ENCODE data around the gene JMJD1C.
"Not testable (repeated sequence)": the region's sequence is repeated elsewhere in the genome, so short reads cannot be mapped to it uniquely, and the experiment has no call there.

Gene JMJD1C, protein sequence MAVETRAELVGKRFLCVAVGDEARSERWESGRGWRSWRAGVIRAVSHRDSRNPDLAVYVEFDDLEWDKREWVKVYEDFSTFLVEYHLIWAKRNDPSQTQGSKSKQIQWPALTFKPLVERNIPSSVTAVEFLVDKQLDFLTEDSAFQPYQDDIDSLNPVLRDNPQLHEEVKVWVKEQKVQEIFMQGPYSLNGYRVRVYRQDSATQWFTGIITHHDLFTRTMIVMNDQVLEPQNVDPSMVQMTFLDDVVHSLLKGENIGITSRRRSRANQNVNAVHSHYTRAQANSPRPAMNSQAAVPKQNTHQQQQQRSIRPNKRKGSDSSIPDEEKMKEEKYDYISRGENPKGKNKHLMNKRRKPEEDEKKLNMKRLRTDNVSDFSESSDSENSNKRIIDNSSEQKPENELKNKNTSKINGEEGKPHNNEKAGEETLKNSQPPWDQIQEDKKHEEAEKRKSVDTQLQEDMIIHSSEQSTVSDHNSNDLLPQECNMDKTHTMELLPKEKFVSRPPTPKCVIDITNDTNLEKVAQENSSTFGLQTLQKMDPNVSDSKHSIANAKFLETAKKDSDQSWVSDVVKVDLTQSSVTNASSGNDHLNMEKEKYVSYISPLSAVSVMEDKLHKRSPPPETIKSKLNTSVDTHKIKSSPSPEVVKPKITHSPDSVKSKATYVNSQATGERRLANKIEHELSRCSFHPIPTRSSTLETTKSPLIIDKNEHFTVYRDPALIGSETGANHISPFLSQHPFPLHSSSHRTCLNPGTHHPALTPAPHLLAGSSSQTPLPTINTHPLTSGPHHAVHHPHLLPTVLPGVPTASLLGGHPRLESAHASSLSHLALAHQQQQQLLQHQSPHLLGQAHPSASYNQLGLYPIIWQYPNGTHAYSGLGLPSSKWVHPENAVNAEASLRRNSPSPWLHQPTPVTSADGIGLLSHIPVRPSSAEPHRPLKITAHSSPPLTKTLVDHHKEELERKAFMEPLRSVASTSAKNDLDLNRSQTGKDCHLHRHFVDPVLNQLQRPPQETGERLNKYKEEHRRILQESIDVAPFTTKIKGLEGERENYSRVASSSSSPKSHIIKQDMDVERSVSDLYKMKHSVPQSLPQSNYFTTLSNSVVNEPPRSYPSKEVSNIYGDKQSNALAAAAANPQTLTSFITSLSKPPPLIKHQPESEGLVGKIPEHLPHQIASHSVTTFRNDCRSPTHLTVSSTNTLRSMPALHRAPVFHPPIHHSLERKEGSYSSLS (N-terminal part only)

DNA sequence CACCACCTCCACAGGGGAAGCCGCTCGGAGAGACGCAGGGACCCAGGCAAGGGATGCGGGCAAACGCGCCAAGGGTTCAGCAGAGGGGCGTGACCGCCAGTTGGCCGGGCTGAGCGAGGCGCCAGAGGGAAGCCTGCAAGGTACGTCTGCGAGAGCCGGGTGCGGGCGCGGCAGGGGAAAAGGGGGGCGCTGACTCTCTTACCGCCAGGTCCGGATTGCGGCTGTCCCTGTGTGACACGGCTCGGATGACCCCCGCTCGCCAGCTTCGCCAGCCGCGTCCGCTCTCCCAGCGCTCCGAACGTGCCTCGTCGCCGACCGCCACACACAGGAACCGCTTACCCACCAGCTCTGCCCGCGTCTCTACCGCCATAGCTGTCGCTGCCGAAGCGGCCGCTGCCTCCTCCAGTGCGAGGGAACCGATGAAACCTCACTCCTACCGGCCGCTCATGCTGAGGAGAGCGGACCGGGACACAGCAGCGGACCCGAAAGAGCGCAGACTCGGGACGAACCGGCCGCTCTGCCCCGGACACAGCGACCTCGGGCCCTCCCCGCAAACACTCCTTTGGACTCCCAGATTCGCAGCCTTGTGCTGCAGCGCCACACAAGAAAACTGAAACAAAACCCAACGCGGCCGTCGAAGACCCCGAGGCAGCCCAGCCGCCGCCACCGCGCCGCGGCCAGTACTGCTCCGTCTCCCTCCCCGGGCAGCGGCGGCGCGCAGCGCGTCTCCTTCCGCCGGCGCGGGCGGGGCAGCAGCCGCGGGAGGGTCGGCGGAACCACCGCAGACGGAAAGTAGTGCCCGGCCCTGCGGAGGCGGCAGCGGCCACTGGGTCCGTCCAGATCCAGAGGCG is at the start of gene JMJD1C:
TSS of gene JMJD1C (minus strand) at position 685 of the 851 bp plus-strand sequence. CDS start at position 370, 315 bp downstream.
- DNase-seq = peak; percentile 62 to 72

DNA sequence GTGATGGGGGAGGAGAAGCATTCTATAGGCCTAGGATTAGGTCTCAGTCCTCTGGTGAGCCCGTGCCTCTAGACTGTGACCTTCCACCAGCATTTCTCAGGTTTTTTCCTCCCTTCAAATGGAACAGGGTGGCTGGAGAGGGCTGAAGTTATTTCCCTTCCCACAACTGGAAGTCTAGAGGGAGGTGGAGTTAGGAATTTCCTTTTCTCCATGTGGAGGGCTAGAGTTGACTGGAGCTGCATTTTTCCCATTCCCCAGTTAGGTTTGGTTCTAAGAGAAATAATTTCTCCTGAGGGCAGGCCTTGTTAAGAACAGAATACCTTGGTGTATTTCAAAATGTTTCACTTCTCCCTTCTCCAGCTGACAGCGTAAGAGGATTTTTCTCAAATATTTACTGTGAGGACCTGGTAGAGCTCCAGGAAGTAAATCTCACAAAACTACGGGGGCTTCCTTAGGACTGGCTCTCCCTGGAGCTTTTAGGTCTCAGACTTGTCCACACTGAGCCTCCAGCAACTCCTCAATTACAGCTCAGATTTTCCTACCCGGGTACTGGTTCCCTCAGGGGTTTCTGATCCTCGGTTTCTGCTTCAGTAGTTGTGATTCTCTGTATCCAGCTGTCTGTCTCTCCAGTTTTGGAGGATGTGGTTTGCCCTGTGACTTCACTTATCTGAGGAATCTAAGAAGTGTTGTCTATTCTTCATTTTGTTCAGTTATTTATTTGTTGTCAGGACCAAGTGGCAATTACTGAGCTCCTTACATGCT is 49.4 kb upstream of the JMJD1C start:
- DNase-seq = peak in 1 of 2 donors; percentile 6

DNA sequence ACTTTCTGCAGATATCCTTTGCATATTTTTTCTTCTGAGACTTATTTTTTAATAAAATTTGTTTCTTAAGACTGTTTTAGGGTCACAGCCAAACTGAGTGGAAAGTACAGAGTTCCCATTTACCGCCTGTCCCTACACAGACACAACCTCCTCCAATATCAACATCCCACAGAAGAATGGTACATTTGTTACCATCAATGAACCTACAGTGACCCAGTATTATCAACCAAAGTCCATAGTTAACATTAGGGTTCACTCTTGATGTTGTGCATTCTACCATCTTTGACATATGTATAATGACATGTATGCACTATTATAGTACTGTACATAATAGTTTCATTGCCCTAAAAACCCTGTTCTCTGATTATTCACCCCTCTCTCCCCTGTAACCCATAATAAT is 40.8 kb upstream of the JMJD1C start:
- DNase-seq = no peak

DNA sequence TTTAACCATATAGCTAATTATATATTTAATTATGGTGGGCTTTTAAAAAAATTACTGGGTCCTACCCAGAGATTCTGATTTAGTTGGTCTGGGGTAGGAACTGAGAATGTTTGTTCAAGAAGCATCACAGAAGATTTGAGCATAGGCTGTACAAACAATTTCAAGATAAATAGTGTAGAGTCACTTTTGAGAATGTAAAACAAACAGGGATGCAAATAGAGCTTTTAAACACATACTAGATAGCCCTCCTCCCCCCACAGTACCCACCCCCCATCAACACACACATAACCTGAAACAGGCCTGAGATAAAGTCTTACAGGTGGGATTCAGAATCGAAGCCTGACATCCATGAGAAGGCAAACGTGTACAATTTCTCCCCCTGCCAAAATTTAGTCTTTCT is 39.8 kb upstream of the JMJD1C start:
- no peak for DNase-seq

DNA sequence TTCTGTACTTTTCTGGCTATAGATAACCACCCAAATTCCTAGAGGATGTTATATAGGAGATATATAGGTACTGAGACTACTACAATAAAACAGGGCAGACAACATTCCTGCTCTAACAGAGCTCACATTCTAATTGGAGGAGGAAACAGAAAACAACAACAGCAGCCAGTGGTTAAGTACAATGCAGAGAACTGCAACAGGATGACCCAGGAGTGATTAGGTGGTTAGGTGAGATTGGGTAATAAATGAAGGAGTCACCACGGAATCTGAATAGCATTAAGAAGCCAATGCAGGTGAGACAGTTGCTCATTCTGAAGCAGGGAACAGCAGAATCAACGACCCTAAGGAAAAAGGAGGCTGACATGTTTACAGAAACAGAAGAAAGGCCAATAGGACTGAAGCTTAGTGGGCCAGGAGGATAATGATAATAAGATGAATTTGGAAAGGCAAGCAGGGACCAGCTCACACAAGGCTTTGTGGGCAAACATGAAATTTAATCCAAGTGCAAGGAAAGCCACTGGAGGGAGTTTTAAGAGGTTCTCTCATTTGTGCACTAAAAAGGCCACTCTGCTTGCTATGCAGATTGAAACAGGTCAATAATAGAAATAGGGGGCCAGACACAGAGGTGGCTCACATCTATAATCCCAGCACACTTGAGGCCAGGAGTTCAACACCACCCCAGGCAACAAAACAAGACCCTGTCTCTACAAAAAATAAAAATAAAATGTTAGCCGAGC is 38.5 kb upstream of the JMJD1C start:
- DNase-seq = no peak

DNA sequence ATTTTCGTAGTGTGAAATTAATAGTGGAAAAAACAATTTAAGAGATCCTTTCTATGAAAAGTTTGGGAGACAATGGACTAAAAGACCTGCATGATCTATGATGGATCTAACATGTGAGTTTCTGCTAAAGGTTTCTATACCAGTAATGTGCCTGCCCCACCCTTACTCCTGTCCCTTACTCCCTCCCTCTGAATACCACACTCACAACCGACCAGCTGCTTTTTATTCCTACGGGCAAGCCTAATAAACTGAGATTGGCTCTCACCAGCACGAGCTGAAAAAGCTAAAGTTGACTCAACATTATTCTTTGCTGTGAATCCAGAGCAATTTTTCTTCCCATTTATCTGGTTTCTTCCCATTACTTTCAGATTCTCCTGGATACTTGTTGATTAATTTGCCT is 37.6 kb upstream of the JMJD1C start:
- DNase-seq = no peak

DNA sequence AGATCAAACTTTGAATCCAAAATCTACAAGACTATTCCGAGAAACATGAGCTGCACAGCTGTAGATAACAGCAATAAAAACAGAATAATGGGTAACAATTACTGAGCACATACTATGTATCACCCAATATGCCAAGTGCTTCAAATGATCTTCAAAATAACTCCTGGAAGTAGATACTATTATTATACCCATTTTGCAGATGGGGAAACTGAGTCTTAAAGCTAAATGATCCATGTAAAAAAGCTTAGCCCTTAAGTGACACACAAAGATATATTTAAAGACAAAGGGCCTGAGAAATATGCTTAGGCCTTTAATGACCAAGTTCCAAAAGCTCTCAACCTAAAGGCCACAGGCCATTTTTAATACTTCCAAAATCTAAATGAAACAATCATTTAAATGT is 37.1 kb upstream of the JMJD1C start:
- DNase-seq = no peak

DNA sequence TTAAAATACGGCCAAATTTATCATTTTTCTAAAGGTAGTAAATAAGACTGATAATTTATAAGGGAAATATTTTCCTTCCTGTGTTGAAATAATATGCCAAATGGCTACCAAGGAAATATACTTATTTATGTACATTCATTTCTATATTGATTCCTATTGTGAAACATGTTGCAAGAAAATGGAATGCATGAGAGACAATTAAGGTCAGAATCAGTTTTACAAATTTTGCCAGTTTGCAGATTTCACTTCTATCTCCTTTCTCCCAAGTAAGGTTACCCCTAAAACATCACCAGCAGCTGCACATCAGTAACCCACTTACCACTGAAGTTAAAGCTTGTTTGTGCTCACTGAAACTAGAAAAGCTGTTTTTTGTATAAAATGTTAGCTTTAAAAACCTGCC is 36.2 kb upstream of the JMJD1C start:
- no peak for DNase-seq

DNA sequence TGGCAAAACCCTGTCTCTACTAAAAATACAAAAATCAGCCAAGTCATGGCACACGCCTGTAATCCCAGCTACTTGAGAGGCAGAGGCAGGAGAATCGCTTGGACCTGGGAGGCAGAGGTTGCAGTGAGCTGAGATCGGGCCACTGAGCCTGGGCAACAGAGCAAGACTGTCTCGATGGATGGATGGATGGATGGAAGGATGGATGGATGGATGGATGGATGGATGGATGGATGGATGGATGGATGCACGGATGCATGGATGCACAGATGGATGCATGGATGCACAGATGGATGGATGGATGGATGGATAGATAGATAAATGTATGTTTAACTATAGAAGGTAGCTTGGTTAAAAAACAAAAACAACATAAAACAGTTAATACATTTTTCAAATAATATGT is 34.8 kb upstream of the JMJD1C start:
- DNase-seq = not testable (repeated sequence)

DNA sequence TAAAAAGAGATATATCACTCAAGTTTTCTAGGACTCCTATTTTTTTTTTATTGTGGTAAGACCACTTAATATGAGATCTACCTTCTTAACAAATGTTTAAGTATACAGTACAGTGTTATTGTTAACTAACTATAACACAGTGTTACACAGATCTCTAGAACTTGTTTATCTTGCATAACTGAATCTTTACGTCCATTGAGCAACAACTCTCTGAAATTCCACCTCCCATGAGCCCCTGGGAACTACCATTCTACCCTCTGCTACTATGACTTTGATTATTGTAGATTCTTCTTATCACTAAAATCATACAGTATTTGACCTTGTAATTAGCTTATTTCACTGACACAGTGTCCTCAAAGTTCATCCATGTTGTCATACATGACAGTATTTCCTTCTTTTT is 32.9 kb upstream of the JMJD1C start:
- DNase-seq = no peak

DNA sequence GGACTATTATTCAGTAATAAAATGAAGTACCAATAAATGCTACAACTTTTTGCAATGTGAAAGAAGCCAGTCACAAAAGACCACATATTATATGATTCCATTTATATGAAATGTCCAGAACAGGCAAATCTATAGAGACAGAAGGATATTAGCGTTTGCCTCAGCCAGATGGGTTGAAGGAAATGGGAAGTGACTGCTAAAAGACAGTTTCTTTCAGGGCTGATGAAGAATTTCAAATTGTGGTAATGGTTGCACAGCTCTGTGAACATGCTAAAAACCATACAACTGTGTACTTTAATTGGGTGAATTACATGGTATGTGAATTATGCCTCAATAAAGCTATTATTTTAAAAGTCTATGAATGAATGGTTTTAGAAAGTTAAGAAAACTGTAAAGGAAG is 31.5 kb upstream of the JMJD1C start:
- DNase-seq = no peak

DNA sequence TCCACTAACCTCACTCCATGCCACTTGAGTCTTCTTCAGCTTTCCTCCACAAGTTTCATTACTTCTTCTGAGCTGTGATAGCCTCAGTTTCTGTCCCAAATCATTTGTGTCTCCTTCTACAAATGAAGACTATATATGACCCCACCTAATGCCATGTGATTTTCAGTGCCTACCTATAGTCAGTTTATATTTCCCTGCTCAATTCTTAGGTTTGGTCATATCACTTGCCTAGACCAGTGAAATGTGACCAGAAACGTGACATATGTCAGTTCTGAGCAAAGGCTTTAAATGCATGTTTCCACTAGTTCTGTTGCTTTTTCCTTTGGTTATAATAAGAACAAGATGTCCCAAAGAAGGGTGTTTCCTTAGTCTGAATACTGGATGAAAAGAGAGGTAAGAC is 30.8 kb upstream of the JMJD1C start:
- DNase-seq = no peak

DNA sequence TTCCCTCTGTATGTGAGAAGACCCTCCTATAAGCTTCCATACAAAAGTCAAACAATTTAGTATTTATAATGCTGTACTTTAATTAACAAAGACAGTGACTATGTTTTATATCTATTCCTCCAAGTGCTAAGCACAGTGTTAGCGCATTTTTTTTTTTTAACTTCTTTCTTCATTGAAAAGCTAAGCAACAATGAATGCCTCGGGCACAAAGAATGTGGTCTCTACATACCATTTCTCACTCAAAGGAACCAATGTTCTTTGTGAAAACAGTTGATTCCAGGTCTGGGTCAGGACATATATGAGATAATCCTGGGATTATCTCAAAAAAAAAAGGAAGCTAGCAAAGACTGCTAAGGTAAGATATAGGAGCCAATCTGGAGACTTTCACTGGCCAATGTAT is 29.2 kb upstream of the JMJD1C start:
- no peak for DNase-seq

DNA sequence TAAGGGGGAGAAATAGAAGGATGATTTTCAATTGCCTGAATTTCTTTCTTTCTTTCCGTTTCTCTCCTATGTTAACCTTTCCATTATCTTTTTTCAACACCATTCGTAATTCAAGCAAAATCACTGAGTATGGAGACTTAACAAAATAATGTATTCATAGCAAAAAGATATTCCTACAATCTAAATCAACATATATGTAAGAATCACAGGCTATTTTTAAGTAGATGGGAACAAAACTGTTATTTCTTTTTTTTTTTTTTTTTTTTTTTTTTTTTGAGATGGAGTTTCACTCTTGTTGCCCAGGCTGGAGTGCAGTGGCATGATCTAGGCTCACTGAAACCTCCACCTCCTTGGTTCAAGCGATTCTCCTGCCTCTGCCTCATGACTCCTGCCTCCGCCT is 27.2 kb upstream of the JMJD1C start:
- no peak for DNase-seq

DNA sequence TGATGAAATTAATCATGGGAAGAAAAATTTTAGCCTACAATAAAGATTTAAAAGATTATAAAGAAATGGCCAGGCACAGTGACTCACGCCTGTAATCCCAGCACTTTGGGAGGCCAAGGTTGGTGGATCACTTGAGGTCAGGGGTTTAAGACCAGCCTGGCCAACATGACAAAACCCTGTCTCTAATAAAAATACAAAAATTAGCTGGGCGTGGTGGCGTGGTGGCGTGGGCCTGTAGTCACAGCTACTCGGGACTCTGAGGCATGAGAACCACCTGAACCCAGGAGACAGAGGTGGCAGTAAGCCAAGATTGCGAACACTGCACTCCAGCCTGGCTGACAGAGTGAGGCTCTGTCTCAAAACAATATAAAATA is 26.5 kb upstream of the JMJD1C start:
- not testable (repeated sequence) for DNase-seq

DNA sequence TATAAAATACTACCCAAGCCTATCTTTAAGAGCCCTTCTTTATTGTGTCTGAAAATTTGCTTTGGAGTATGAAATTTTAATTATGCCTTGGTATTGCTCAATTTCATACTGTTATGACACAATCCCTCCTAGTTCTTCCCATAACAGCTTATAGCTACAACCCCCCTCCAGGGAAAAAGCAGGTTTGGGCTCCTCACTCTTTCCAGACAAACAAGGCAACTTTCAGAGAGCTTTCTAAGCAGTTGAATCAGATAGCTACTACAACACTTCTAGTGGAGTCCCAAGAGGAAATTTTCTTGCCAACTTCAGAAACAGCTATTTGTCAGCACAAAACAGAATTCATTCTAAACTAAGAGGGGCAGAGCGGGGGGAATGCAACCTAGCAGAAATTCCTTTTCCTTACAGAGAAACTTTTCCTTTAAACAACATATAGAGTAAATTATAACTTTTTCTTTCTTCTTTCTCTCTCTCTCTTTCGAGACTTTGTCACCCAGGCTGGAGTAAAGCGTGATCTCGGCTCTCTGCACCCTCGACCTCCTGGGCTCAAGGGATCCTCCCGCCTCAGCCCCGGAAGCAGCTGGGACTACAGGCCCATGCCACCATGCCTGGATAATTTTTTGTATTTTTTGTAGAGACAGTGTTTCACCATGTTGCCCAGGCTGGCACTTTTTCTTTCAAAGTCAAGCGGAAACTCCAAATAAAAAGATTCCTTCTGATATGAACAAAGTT is 26.0 kb upstream of the JMJD1C start:
- no peak for DNase-seq

DNA sequence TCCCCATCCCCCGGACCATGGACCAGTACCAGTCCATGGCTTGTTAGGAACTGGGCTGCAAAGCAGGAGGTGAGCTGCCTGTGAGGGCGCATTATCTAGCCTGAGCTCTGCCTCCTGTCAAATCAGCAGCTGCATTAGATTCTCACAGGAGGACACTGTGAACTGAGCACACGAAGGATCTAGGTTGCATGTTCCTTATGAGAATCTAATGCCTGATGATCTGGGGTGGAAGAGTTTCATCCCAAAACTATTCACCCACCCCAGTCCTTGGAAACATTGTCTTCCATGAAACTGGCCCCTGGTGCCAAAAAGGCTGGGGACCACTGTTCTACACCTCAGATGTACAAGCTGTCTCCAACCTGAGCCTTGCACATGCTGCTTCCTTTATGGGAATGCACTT is 24.1 kb upstream of the JMJD1C start:
- DNase-seq = no peak

DNA sequence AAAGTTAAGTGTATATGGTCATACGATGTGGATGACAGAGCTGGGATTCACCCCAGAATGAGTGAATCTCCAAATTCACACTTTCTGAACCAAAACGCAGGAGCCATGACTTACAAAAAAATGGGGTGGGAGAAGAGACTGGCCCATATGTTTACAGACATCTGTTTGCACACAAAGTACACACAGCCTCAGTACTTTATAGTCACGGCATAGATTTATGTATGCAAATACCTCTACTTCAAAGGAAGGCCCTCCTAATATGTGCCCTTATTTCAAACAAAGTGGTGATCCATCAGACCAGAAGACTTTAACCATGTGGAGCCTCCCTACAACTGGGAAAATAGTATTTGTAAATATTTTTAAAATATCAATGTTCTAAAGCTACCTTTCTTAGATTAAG is 22.2 kb upstream of the JMJD1C start:
- no peak for DNase-seq

DNA sequence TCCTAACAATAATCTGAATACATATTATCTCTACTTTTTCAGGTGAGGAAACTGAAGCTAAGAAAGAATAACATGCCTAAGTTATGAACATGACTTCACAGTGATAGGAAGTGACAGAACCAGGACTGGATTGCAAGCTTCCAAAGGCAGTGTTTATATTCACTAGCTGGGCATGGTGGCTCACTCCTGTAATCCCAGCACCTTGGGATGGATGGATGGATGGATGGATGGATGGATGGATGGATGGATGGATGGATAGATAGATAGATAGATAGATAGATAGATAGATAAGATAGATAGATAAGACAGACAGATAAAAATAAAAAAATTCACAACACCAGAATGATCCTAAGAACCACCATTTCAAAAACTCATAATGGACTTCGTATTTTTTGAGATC is 18.2 kb upstream of the JMJD1C start:
- no peak for DNase-seq

DNA sequence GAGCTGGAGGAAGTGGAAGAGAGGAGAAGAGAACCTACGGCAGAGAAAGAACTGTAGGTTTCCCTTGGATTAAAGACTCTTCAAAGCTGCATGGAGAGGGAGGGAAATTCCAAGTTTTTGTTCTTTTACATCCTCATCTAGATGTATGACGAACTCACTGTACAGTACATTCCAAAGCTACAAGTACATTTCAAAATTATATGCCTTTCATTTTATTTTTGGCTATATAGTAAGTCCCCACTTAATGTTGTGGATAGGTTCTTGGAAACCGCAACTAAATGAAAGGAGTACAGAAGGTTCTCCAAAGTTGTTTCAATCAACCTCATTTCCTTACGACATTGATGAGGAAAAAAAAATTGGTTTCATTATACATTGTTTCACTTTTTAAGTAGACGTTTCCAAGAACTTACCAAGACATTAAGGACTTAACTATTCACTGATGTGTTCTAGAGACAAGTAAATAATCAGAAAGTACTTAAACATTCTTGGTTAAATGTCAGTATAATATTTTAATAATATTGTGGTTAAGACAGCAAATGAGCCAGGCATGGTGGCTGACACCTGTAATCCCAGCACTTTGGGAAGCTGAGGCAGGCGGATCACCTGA is 16.1 kb upstream of the JMJD1C start:
- DNase-seq = no peak
